T-helper 1 cell (primary cell): ENCODE measurements around the gene RUNX2.

Experiments
- DNase-seq, 5 donors: peaks; one replicate each; pipeline ENCODE4 v3.0.0-alpha.2; 2012 to 2020

RUNX2 gene

DNA sequence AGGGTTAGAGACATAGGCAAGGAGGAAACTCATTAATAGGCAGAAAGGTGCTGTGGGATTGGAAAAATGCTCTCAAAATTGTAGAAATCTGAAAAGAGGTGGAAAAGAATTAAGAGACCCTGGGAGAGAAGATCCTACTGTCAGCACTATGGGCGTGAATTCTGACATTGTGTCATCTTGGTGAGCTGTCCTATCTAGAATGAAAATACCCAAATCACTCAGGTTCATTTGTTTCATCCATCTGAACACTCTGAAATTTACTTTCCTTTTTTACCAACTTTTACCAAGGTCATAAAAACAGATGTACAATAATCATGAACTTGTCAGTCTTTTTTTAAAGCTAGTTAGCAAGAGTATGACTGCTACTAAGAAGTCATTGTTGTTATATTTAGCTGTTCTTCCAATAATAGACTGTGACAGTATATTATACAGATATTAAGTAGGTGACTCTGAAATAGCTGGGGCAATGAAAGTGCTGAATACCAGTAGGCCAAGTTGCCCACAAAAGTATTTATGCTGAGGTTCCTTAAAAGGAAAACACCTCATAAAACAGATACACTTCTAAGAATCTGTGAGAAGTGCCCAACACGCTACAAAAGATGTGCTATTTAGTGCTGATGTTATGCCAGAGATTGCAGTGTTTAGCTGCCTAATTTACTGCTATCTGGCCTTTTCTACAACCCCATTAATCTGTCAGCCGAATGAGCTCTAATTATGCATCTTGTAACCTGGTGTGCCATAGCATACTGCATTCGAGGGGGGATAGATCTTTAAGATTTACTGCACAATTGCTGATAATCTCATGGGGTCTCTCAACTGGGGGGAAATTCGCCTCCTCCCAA is 267.1 kb downstream of the RUNX2 start:
- peak in 1 of 5 donors; percentile 27 for DNase-seq

DNA sequence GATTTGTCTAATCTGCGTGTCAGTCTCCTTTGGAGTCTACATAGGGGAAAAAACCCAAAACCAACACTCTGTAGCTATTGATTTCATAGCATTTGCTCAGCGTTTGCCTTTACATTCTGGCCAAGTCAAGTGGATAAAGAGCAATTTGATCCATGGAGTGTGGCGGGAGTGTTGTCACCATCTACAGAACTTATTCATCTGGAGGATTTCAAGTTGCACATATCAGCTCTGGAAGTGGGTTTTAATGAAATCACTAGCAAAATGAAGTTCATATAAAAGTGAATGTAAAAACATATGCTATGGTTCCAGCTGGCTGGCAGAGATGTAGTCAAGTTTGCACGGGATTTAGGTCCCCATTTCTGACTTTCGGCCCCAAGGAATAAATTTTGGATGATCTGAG is 269.3 kb downstream of the RUNX2 start:
- no peak for DNase-seq

DNA sequence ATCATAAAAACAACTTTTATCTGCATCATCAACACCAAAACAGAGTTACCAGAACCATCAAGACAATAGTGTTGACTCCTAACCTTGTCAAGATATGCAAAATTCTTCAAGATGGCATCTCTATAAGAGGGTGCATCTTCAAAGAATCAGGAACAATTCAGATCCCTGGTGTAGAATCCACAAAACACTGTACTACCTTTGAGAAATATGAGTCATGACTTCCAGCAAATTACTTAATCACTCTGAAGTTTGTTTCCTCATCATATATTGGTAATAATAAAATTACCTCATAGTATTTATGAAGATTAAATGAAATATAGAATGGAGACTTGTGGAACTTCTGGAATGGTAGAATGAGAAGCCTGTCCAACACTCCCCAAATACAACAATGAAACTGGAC is 270.9 kb downstream of the RUNX2 start:
- no peak for DNase-seq

DNA sequence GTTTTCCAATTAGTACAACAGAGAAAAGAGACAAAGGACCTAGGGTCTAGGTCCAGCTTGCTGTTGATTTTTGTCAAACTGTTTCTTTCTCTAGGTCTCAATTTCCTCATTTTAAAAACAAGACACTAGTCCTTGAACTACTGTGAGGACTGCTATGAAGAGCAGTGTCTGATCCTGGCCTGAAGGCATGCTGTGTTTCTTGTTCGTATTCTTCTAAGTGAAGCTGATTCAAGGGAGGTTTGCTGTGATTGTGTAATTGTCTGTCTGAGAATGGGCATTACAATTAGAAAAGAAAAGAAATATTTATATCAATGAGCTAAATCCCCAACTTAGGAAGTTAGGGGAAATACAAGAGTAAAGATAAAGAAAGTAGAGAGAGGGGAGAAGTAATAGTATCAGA is 277.8 kb downstream of the RUNX2 start:
- DNase-seq = no peak

DNA sequence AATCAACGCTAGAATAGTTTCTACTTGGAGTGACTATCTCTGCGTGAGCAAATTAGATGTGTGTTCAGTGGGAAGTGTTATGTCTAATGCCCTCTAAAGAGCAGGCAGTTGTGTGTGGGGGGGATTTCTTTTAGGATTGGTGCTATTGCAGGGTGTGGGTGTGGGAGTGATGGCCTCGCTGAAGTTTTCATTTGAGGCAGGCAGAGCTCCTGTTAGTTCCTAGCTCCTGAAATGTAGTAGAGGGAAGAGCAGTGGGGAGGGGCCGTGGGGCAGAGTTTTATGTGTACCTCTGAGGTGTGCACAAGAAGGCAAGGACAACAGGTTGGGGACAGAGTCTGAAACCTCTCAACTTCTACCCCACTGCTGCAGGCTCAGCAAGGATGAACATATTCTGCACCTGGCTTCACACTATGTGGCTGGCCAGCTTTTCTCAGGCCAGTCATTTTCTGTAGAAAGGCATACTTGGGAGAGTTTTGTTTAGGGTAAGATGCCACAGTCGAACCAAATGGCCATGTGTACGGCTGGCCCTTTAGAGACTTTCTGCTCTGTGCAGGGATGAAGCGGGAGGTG is 278.8 kb downstream of the RUNX2 start:
- DNase-seq = no peak

DNA sequence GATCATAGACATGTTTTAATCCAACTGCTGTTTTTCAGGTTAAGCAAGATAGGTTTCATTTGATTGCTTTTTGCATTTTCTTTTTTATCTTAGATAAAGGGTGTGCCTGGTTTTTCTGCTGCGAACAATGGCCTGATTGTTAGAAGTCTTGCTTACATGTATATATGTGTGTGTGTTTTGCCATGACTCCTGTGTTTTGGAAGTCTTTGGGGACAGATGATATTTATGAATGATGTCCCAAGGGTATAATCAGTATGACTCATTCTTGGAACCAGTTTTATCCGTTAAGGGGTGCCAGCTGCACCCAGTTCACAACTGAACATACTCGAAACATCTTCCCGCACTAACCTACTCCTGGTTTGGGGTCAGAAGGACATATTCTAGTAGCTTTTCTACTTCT is 279.7 kb downstream of the RUNX2 start:
- no peak for DNase-seq

DNA sequence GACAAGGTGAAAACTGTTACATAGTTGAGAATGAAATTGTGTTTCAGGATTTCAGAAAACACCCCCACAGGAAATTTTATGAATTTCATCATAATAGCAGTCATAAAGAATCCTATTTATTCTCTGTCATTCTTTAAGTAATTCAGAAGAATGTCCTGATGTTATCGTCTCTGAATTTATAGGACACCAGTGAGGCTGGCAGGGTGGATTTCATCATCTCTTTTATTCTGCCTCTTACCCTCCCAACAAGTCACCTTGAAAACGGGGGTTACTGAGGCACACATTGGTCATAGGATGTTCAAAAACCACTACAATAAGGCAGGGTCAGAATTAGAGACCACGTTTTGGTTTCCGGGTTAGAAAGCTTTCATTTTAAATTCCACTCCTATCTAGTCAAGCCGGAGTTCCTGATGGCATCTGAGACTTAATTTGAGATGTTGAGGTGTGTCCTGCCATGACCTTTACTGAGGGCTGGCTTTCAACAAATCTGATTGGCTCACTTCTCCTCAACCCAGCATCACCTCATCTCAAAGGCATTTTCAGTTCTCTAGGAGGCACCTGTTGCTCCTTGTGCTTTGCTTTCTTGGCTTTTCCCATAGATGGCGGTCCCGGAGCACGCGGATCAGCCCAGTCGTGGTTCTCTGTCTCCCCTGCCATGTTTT is 280.3 kb downstream of the RUNX2 start:
- peak in 1 of 5 donors; percentile 21 for DNase-seq

DNA sequence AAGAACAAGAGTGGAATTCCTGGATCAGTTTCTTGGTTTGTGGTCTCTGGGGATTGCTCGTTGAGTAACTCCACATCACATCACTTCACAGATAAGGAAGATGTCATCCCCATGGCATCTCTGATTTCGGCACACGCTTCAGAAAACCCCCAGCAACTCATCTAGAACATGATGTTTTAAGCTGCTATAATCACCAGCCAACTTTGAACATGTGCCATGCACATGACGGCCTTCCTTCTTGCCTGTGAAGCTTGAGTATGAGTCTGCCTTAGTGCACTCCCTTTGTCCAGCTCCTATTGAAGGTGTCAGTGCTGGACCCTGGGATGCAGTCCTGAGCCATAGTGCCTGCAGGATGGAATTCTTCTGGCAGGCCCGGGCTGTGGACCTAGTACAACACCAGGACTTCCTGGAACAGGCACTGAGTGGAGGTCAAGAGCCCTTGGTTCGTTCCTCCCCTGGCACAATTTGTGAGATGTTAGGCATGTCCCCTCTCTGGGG is 281.1 kb downstream of the RUNX2 start:
- no peak for DNase-seq

DNA sequence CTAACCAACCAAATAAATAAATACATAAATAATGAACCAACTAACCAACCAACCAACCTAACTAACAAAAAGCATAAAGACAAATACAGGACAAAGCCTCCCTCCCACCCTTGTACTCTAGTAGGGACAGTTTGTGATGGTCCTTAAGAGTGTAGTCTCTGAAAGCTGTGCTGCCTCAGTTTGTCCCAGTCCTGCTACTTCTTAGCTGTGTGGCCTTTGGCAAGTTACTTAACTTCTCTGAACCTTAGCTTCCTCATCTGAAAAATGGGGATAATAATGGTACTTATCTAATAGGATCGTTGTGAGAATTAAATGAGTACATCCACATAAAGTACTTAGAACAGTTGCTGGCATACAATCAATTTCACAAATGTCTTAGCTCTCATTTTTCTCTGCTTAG is 282.2 kb downstream of the RUNX2 start:
- DNase-seq = no peak

DNA sequence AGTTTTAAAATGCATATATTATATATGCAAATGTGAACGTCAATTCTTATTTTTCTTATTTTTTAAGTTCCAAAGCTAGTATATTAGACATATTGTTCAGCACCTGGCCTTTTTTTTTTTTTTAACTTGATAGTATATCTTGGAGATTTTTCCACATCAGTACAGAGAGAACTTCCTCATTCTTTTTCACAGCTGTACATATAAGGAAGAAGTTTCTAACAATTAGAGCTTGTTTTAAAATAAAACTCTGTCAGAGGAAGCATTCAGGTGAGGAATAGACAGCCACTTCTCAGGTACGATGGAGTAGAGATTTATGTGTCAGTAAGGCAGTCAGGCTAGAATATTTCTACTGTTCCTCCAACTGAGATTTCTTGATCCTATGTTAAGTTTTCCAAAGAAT is 282.7 kb downstream of the RUNX2 start:
- no peak for DNase-seq

DNA sequence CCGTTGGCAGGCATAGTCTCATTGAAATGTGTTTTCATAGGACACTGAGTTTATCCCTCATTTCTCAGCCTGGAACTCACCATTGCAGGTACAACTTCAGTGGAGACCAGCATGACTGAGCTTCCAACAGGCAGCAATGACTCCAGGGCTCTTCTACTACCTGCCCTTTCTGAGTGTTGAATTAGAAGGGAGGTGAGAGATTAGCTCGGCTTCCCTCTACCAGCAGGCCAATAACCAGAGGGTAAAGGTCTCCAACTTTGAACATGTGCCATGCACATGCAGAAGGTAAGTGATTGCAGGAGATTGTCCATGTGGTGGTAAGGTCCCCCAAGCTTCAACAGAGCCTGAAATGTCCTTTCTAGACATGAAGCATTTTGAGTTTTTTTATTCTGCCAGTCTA is 283.4 kb downstream of the RUNX2 start:
- DNase-seq = no peak

DNA sequence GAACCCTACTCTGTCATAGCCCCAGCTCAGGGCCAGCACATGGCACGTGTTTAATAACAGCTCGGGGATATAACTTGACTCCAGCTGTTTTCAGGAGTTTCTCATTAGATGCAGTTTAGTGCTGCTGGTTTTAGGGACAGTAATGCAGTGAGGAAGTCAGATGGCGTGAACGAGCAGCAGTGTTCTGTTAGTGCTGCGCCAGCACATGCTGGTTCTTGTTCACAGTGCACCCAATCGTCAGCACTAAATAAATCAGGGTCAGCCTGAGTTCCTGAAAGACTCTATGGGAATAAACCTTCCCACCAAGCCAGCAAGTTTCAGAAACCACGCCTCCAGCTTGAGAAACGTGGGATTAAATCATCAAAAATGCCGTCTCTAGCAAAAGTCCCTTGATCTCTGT is 285.5 kb downstream of the RUNX2 start:
- DNase-seq = no peak

DNA sequence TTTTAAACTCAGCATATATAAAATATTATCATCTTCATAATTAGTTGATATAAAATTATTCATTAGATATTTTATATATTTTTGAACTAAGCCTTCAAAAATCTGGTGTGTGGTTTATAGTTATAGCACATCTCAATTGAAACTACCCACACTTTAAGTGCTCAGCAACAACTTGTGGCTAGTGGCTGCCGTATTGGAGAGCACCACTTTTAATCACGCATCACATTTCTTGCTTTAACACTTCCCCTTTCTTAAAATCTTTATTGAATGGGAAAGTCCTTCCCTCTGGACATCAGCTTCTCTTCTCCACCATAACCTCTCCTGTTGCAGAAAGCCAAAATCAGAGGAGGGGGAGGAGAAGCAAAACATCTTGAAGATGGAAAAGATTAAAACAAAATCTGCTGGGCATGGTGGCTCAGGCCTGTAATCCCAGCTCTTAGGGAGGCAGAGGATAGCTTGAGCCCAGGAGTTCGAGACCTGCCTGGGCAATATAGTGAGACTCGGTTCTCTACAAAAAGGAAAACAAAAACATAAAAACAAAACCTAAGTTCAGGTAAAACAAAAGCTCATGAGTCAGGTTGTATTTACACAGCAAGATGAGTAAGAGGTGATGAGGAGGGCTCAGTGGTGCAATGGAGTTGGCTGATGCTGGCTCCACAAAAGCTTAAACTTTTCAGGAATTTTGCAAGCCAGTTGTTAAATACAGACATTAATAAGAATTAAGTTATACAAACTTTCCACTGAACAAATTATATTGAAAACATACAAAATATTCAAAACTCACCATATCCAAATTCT is 286.6 kb downstream of the RUNX2 start:
- DNase-seq = no peak

DNA sequence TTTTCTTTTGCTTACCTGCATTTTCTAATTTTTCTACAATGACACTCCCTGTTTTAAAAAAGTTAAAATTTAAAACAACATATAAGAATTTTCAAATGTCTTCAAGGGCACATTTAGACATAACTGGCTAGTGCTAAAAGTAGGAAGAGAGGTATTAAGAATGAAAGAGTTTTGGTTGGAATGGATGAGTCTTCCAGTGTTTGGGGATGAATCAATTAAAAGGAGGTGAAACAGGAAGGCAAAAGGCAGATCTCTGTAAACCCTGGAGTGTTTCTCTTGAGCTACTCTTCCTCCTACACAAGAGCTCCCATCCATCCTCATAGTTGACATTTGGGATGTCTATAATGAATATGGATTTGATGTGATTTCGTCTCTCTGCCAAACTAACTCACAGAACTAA is 288.1 kb downstream of the RUNX2 start:
- no peak for DNase-seq

DNA sequence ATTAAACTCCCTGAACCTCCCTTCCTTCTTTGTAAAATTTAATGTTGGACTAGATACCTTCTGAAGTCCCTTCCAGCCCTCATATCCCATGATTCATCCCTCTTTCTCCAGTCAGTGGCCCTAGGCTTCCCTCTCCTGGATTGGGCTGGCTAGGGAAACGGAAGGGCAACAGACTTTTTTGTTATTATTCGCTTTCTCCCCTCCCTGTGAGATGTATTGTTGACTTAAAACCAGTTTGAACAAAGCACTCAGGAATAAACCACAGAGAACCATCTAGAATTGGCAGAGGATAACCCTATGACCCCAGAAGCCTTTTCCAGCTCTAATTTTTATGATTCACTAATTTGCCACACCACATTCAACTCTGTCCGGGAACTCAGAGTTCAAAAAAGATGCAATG is 289.3 kb downstream of the RUNX2 start:
- no peak for DNase-seq

DNA sequence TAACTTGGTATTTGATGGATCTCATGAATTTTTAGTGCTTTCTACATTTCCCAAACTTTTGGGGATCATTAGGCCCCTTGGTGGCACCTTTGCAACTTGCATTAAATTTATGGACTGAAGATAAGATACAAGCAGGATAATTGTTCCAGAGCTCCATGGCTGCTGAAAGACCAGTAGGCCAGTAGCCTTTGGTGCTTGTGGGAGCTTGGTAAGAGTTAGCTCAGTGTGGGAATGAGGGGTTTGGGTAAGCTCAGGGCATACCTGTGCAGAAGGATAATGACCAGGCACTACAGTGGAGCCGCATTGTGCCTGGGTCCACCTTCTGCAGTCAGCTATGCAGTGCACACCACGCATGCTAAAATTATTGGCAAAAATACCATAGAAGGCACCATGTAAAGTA is 290.1 kb downstream of the RUNX2 start:
- DNase-seq = no peak

DNA sequence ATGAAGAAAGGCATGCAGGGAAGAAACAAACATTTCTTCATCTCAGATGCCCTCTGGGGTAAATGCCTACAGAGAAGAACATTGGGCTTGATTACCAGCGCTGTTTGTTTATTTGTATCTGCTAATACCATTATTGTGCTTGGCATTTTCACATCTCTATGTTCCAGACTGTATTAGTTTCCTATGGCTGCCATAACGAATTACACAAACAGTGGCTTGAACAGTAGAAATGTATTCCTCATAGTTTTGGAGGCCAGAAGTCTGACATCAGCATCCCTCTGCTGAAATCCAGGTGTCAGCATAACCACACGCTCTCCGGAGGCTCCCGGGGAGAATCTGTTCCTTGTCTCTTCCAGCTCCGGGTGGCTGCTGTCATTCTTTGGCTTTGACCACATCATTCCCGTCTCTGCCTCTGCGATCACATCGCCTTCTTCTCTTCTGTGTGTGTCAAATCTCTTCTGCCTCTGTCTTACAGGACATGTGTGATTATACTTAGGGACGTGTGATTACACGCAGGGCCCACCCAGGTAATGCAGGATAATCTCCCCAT is 291.2 kb downstream of the RUNX2 start:
- DNase-seq = no peak

DNA sequence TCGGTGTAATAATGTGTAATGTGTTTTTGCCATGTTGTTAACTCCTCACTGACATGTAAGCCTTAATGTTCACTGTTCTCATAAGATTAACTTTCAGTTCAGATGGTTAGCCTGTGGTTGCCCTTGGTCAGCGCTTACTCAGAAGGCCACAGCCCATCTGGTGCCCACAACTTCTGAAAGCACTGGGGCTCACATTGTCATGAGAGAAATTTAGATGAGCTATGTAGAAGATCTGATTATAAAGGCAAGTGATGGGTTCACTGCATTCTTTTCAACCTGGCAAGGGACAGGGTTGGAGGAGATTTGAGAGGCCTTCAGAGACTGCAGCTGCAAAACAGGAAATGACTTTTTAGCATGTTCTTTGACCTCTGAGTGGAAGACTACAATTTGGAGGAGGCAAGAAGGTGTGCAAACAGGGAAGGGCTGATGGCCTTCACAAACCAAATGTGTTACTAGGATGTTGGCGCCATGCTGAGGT is 291.9 kb downstream of the RUNX2 start:
- DNase-seq = peak in 1 of 5 donors; percentile 22

DNA sequence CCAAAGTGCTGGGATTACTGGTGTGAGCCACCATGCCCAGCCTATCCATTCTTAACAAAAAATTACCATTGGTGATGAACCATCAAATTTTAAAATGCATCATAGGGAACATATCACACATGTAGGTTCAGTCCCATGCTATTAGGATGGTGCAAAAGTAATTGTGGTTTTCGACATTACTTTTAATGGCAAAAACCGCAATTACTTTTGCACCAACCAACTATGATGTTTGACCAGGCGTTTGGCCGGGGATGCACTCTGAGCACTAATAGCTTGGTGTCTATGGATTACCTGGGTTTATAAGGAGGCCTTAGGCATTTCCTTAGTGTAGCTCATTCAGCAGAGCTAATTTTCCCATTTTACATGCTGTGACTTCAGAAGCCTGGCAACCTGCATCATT is 296.1 kb downstream of the RUNX2 start:
- no peak for DNase-seq

DNA sequence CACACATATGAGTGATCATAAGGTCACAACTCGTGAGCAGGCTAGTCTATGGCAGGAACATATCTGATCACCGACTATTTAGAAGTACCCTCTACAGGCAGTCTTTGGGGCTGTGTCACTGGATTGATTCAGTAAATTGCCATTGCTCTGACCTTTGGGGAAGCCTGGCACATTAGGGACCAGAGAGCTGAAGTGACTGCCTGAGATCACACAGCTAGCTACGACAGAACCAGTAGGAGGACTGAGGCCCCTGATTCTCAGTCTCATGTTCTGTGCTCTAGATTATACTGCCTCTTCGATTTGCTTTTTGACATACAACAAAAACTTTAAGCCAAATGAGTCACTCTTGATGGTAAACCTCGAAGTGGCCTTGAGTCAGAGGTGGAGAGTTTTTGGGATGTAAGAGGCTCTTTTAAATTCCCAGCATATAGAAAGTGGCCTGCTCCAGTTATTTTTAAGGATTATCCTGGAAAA is 297.1 kb downstream of the RUNX2 start:
- peak in 1 of 5 donors; percentile 8 for DNase-seq

DNA sequence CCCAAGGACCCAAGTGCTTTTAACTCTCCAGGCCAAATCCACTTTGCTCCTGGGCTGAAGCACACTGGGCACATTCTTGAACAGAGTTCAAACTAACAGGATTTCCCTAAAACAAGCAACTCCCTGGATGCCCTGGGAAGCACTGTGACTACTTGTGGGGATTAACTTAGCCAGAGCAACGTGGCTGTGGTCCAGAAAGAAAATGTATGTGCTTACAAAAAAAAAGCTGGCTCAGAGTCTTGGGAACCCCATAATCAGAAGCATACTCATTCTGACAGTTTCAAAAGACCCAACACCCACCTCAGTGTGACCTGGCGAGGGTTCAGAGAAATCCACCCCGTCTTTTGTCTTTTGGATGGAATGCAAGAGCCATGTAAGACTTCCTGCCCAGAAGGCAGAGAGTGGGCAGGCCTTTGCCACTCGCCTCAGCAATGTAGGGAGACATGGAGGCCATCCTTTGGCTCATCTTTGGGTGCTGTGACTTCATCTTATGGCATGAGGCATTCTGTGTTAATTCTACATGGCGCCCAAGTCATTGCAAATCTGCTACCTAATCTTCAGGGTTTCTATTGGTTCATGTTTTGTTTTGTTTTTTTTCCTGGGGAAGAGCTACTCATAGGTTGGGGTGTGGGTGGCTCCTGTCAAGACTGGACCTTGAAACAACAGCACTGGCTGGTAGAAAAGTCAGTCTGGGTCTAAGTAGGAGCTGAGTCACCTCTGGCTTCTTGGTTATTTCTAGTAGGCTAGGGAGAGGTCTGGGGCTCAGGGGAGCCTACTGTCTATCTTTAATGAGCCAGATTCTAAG is 298.2 kb downstream of the RUNX2 start:
- peak in 1 of 5 donors; percentile 6 for DNase-seq

DNA sequence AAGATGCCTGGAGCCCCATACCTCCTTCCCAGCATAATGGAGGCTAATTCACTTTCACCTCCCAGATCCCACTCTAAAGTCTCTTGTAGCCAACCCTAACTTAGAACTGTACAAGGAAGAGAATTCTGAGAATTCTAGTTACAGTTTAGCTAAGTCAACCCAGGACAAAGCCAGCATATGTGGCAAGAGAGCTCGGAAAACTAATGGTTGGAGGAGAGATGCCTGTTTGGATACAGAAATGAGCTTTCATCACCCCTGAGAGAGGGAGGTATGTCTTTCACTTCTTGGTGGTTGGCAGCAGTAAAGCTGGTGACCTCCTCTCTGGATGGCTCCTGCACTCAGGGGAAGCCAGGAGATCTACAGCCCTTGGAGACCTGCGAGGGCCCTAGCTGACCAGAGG is 302.2 kb downstream of the RUNX2 start:
- no peak for DNase-seq
